8988T (cell line): Measurements from ENCODE around the gene PLEKHF1.
A peak's percentile ranks its signal among the peaks of the same experiment; 100 is the strongest.
"Not testable (repeated sequence)": the region's sequence is repeated elsewhere in the genome, so short reads cannot be mapped to it uniquely, and the experiment has no call there.

Source experiments
- DNase-seq: peaks from one replicate; pipeline ENCODE4 v3.0.0; 2011

PLEKHF1 gene

GRCh38 chr19:29665215-29665825, at the start of gene PLEKHF1:
Gene PLEKHF1, plus strand, starts transcription at chr19:29665461. Its CDS starts 8,379 bp downstream, at chr19:29673840.
- DNase-seq, result peak; percentile 95

- no peak for DNase-seq
These were observed 49.3 kb upstream of the PLEKHF1 start for GRCh38 chr19:29615891-29616425.

GRCh38 chr19:29616541-29616940, 48.7 kb upstream of the PLEKHF1 start:
- DNase-seq, result no peak

- no peak for DNase-seq
These were observed 47.6 kb upstream of the PLEKHF1 start for GRCh38 chr19:29617366-29618266.

- no peak for DNase-seq
These were observed 46.8 kb upstream of the PLEKHF1 start for GRCh38 chr19:29618434-29618833.

GRCh38 chr19:29618871-29619270, 46.4 kb upstream of the PLEKHF1 start:
- no peak for DNase-seq

GRCh38 chr19:29620931-29621351, 44.3 kb upstream of the PLEKHF1 start:
- DNase-seq, result no peak

GRCh38 chr19:29622166-29623070, 42.8 kb upstream of the PLEKHF1 start:
- no peak for DNase-seq

GRCh38 chr19:29623726-29624488, 41.4 kb upstream of the PLEKHF1 start:
- DNase-seq, result no peak

GRCh38 chr19:29624489-29625185, 40.6 kb upstream of the PLEKHF1 start:
- DNase-seq, result no peak

GRCh38 chr19:29625186-29625651, 40.0 kb upstream of the PLEKHF1 start:
- no peak for DNase-seq

GRCh38 chr19:29626386-29626785, 38.9 kb upstream of the PLEKHF1 start:
- DNase-seq, result no peak

- not testable (repeated sequence) for DNase-seq
These were observed 38.4 kb upstream of the PLEKHF1 start for GRCh38 chr19:29626832-29627231.

GRCh38 chr19:29628661-29629385, 36.4 kb upstream of the PLEKHF1 start:
- no peak for DNase-seq

- no peak for DNase-seq
These were observed 35.3 kb upstream of the PLEKHF1 start for GRCh38 chr19:29629836-29630534.

- DNase-seq, result no peak
These were observed 34.6 kb upstream of the PLEKHF1 start for GRCh38 chr19:29630655-29631054.

GRCh38 chr19:29631450-29631849, 33.8 kb upstream of the PLEKHF1 start:
- DNase-seq, result no peak

- no peak for DNase-seq
These were observed 31.3 kb upstream of the PLEKHF1 start for GRCh38 chr19:29634002-29634401.

- DNase-seq, result no peak
These were observed 30.7 kb upstream of the PLEKHF1 start for GRCh38 chr19:29634423-29635130.
